Endometrial microvascular endothelial cells (primary cell): Measurements from ENCODE around the gene RPS21. TPM values are rescaled to one million over a fixed set of nuclear protein-coding genes. Genes with fewer than 3 reads are reported as not detected.

Experiments used
- in situ Hi-C: cut with HindIII; loops from 2 replicates; pipeline ENCODE4 v1.10.0; 2017; ENCODE audit warnings: low sequenced_read_pairs, low pct_unique_long_range_greater_than_20kb; ENCODE audit errors: inconsistent ontology term
- total RNA-seq: library from RNA; depleted of rRNA; stranded (reverse); fragments of >200 nt; gene quantifications from one replicate; pipeline ENCODE4 v1.2.3, GENCODE V29; 2015; ENCODE audit errors: inconsistent ontology term

RPS21 gene
- total RNA-seq, 1 donor from 2014 or later = 2,359 TPM

DNA sequence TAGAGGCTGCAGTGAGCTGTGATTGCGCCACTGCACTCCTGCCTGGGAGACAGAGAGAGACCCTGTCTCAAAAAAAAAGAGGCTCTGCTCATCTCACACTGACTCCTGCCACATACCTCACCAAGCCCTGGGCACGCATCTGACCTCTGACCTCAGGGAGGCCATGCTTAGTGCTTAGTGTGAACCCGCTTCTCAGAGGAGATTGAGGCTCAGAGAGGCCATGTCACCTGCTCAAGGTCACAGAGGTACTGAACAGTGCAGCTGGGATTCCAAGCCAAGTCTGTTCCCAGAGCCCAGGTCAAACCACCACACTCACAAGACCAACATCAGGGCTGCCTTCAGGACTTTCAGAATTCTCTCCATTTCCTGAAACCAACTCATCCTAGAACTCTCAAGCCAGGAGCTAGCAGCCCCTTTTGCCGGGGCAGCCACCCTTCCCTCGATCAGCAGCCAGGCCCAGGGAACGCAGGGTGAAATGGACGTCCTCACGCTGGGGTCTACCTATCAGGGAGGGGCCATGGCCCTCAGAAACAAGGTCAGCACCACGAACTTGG, 17.3 kb downstream of the RPS21 start:
- in situ Hi-C loops = no loop called here

DNA sequence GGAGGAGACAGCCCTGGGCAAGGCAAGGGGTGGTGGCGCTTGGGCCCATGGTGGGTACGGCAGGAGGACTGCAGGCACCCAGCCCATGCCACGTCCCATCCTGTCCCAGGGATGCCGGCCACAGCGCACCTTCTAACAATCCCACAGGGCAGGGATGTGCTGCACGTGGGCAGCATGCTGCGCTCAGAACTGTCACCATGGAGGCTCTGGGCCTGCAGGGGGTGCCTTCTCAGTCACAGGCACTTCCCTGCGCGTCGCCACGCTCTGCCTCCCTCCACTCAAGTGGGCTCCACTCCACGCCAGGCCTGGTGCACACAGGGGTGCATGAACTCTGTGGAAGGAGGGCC, 17.8 kb downstream of the RPS21 start:
- in situ Hi-C loops = no loop called here

DNA sequence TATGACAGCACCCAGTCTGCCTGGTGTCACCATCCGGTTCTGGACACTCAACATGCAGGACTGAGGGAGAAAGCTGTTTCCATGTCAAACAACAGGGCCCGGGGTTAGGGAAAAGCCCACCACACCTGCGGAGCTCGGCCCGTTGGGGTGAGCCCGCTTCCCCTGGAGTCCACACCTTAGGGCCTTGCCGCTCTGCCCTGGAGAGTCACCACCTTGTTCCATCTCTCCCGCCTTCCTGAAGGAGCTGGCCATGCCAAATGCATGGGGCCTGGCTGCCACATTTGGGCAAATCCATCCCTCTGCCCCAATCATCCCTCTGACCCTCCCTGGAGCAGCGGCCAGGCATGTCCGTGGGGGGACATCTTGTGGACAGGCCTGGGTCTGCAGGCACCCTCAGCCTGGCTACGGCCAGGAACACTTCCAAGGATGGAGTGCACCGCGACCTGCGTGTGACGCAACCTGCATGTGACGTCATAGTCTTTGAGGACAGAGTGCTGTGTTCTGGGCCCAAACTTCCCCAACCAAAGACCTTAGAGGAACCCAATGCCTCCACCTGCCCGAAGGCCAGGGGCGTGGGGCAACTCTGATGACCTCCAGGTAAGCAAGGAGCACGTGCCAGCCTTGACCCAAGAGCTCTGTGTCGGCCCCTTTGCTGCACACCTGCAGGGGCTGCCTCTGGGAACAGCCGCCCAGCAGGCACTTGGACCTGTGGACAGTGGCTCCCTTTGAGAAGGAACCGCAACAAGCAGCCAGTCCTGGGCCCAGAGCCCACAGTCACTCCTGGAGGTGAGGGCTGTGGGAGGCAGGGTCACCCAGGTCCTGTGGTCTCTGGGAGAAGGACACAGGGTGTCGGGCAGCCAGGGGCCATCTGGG, 18.4 kb downstream of the RPS21 start:
- in situ Hi-C loops = no loop called here

DNA sequence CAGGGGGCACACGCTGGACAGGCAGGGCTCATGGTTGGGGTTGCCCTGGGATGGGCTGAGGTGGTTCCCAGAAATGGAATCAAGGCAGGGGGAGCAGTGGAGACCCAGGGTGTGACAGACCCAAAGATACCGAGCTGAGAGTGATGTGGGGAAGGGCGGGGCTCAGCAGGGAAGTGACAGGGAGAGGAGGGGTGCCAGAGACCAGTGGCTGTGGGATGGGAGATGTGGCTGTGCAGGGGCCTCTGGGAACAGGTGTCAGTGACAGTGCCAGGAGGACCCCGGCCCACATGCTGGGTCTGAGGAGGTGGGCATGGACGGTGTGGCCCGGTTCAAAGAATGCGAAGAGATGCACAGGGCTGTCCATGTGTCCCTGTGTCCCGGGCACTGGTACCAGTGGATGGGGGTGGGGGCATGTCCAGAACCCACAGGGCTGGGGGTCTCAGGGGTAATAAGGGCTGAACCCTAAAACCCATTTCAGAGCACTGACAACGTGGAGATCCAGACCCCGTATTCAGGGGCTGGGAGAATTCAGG, 19.1 kb downstream of the RPS21 start:
- in situ Hi-C loops = no loop called here

DNA sequence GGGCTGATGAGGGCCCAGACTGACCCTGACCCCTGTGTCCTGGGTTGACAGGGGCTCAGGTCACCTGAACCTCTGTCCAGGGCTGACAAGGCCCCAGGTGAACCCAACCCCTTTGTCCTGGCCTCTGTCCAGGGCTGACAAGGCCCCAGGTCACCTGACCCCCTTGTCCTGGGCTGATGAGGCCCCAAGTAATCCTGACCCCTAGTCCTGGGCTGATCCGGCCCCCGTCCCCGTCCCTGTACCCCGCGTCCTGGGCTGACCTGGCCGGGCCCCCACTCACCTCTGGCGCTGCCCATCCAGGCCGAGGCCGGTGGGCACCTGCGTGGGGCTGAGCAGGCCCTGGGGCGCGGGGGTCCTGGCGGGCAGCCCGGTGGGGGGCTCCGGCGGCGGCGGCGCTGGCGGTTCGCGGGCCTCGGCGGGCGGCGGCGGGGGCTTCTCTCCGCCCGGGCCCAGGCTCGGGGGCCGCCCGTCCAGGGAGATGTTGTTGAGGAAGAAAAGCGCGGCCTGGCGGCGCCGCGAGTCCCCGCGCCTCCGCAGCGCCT, 19.8 kb downstream of the RPS21 start:
- in situ Hi-C loops = no loop called here

DNA sequence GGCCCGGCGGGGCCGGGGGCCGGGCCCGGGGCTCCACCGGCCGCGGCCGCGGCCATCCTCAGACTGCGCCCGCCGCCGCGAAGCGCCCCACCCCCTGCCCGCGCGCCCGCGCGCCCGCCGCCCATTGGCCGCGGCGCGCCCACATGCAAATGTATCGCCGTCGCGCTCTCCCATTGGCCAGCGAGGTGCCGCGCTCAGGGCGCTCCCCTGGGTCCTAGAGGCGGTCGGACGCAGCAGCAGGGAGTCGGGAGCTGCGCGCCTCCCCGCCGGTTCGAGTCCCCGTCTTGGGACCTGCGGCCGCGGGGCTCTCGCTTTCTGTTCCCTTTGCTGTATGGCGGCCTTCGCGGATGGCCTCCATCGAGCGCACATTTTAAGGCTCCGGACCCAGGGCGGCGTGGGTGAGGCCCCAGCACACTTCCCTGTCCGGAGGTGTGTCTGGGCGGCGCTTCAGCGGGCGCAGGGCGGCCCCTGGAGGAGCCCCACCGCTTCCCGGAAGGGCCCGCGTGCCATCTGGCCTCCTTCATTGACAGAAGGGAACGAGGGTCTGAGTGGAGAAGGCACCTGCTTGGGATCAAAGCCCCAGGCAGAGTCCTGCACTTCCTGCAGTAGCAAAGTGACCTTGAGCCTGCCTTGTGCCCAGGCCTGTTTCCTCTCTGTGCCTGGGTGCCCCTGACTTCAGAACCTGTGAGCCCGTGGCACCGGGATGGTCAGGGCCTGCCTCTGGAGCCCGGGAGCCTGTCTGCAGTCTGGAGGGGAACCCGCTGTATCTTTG, 20.5 kb downstream of the RPS21 start, which contains the start of gene CABLES2:
Gene CABLES2, minus strand, starts transcription at position 65 of the 772 bp plus-strand sequence. Its CDS starts 9 bp downstream, at position 56.
- in situ Hi-C loops = no loop called here

DNA sequence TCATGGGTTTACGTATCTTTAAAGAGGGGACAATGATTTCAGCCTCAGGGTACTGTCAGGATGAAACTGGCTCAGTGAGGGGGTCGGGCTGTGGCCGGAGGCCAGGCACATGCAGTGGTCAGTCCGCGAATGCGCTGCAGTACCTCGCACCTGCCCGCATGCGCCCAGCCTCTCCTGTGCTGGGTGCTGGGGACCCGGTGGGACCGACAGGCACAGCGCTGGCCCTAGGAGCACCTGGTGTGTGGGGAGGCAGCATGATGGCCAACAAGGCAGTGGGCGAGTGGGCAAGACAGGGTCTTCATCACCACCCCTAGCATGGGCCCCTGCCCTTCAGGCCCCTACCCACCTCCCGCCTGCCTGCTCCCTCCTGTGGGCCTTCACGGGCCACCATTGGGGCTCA, 21.2 kb downstream of the RPS21 start:
- in situ Hi-C loops = no loop called here

DNA sequence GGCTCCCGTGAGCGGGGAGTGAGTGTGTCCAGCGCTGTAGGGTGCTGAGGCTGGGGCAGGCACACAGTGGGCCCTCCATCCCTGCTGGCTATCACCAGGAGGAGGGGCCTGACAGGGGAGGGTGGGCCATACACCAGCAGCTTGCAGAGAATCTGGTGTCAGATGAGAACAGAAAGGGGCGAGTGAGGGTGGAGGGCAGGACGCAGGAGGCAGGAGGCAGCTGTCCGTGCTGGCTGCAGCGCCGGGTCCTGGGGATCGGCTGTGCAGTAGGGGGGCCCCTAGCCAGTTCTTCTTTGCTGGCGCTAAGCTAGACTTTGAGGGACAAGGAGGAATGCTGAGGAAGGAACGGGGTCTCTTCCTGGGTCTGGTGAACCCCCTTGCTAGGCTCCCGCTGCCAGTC, 21.7 kb downstream of the RPS21 start:
- in situ Hi-C loops = no loop called here

DNA sequence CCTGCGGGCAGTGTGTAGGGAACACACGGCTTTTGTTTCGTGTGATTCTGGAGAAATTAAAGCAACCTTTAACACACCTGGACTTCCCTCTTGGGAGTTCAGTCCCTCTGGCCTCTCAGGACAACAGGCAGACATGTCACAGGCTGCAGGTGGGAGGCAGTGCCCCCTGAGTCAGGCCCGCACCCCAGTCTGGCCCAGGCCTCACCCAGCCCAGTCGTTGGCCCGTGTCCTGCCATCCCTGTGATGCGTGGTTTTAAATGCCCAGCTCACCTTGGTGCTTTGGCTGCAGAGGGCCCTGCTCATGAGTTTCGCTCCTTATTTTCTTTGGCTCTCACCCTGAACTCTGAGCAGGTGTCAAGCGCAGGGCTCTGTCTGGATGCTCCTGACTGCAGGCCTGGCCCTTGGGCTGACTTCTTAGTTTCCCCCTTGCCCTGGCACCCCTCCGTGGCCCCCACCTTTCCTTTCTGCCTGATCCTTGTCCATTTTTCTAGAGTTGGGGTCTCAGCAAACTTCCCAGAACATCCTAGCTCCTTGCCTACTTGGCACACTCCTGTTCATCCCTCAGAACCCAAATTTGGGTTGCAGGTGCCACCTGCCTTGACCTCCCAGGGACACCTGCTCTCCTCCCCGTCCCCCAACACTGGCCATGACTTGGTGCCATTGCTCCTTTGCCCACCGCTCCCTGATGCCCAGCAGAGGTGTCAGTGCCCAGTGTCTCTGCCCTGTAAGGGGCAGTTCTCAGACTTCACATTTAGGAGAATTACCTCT, 22.4 kb downstream of the RPS21 start:
- in situ Hi-C loops = no loop called here

DNA sequence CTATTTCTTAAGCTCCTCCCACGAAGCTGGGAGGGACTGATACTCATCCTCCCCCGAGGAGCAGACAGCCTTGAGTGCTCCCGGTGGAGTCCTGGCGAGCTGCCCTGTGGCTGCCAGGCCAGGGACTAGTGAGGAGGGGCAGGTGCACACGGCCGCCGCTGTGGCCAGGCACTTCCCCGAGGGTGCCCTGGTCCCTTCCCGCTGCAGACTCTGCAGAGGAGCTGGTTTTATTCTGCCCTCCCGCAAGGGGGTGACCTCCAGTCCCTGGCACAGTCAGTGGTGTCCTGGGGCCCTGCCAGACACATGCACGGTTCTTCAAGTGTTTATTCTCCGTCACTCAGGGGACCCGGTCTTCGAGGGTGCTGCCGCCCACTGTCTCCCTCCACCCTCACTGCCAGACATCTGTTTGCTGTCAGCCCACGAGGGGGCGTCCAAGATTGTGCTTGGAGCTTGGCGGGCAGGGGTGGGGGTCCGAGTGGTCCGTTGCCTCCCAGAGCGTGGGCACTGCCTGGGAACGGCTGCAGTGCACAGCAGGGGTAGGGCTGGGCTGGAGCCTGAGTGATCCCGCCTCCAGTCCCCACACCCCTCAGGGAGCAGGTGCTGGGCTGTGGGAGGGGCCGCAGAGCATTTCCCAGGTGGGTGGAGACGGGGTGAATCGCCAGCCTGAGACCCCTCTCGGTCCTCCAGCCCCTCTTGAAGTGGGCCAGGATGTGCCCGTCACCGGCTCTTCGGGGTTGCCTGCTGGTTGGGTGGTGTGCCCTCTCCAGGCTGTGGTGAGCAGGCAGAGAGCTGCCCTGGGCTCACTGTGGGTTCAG, 23.2 kb downstream of the RPS21 start:
- in situ Hi-C loops = no loop called here

DNA sequence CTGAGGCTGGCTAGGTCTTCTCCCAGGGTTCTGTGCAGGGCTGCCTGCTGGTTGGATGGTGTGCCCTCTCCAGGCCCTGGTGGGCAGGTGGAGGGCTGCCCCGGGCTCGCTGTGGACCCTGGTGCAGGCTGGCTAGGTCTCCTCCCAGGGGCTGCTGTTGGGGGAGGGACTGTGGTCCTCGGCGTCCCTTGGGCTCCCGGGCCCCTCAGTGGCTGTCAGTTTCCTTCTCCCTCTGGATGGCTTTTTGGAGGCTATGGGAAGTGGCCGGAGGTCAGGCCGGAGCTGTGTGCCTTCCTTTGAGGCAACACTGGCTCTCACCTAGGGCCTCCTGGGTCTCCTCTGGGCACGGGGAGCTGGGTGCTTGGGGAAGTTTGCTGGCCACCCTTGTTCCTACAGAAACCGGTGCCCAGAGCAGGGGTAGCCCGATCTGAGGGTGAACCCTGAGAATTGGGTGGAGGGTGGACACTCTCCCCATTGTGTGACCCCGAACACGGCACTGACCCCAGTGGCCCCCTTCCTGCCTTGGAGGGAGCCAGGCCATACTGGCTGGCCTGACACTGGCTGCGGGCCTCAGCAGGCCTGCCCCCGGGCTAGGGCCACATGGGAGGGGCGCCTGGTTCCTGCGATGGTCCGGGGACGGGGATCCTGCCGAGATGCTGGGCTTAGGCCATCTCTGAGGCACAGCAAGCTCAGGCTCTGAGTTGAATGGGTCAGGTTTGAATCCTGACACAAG, 24.0 kb downstream of the RPS21 start:
- in situ Hi-C loops = no loop called here

DNA sequence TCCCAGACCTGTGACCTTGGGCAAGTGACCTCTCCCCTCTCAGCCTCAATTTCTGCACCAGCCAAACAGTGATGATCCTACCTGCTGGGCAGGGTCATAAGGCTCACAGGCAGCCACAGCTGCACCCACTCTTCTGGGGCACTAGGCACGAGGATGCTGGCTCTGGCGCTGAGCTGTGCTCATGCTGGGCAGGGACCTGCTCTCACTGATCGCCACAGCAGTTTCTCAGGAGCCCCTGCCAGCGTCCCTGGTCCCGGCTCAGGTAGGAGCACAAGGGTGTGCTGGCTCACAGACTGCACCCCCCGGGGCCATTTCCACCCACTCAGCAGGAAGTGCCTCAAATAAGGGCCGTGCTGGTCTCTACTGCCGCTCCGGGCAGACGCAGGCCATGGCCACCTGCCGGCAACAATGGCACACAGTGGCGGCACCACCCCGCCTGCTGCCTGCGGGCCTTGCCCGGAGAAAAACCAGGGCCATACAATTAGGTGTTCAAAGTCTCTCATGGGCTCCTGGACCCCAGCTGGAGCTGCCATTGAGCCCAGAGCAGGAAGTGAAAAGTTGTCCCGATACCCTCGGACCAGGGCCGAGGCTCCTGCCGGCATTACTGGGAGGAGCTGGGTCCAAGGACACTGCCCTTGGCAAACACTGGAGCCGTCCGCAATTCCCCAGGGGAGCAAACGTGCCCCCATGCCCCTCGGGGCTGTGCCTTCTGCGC, 24.7 kb downstream of the RPS21 start:
- in situ Hi-C loops = no loop called here

DNA sequence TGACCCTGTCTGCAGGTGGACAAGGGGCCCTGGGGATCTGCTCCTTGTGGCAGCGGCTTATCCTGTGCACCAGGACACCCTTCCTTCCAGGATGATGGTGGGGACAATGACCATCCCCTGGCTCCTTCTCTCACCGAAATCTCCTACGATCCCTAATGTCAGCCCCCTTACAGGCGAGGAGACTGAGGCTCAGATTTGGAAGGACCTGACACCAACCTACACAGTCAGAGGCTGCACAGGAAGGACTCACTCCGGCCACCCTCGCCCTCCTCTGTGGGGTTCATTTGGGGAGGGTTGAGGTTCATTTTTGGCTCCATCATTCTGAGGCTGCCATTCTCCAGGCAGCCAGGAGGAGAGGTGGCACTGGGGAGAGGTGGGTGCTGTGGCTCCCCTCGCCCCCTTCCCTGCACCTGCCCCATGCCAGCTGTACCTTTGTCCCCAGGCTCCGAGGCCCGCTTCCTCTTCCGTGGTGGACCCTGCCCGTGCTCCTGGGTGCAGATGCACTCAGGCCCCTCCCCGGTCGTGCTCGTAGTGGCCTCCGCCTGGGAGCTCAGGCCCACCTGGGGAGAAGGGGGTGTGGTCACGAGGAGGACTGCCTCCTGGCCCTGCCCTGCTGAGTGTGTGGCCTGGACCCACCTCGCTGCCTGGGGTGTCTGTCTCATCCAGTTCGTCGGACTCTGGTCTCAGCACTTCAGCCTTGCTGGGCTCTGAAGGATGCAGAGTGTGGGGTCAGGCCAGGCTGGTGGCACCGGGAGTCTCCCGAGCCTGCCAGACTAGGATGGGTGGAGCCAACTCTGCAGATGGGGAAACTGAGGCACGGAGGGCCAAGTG, 25.5 kb downstream of the RPS21 start:
- in situ Hi-C loops = no loop called here

DNA sequence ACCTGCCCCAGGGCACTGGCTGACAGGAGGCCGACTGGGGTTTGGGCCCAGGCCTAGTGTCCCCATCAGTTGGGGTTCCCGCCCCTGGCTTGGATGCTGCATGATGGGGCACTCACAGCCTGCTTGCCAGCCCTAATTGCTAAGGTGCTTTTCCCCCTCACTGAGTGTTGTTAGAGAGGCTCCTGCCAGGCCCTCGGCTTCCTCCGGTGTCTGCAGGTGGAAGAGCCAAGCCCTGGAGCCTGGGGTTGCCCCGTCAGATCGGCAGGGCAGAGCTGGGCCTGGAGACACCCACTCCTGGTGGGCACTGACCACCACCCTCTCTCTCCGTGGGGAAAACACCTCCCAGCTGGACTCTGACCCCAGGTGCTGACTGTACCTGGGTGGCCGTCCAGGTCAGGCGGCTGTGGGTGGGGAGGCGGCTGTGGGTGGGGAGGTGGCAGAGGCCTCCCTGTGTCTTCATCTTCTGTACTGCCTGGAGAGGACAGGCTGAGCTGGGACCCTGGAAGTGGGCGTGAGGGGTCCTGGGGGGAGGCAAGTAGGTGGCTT, 26.2 kb downstream of the RPS21 start:
- in situ Hi-C loops = no loop called here

DNA sequence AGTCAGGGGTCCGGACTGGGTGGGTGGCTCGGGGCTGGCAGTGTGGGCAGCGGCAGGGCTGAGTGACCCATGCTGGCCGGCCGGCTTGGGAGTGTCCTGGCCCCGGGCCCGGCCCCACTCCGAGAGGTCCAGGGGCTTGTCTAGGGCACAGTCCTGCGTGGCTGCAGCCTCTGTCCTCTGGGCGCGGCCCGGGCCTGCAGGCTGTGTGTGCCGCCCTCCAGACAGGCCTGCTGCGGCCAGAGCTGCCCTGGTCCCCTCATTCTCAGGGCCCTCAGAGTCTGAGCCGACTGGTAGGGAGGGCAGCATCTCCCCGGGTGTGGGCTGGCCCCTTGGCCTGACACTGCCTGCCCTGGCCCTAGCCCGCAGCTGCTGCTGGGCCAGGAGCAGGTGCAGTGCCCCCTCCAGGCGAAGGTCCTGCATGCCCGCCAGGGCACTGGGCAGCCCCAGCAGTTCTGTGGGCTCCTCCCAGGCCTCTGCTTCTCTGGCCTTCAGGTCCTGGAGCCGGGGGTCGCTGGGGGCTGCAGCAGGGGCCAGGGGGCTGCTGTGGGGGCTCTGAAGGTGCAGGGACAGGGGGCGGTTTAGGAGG, 27.1 kb downstream of the RPS21 start:
- in situ Hi-C loops = no loop called here
